IPS-18a (cell line): ENCODE measurements around the gene HSD3B7.

Experiments used
- H3K27ac ChIP-seq: one replicate; pipeline ENCODE4 v1.5.1; 2013; ENCODE audit warnings: low read length
- H3K27me3 ChIP-seq: one replicate; pipeline ENCODE4 v1.6.1; 2013; ENCODE audit warnings: mild to moderate bottlenecking, low read length; ENCODE audit not compliant: control insufficient read depth, insufficient read depth
- H3K36me3 ChIP-seq: one replicate; pipeline ENCODE4 v1.6.1; 2013; ENCODE audit warnings: low read depth, low read length; ENCODE audit not compliant: control insufficient read depth
- H3K4me1 ChIP-seq: one replicate; pipeline ENCODE4 v1.6.1; 2013; ENCODE audit warnings: low read depth, low read length; ENCODE audit not compliant: control insufficient read depth
- H3K4me3 ChIP-seq: one replicate; pipeline ENCODE4 v1.5.1; 2013; ENCODE audit warnings: low read length
- H3K9ac ChIP-seq: one replicate; pipeline ENCODE4 v1.6.1; 2013; ENCODE audit warnings: mild to moderate bottlenecking, low read length, moderate library complexity
- H3K9me3 ChIP-seq: one replicate; pipeline ENCODE4 v1.6.1; 2013; ENCODE audit warnings: low read depth, low read length; ENCODE audit not compliant: control insufficient read depth

HSD3B7 gene

DNA sequence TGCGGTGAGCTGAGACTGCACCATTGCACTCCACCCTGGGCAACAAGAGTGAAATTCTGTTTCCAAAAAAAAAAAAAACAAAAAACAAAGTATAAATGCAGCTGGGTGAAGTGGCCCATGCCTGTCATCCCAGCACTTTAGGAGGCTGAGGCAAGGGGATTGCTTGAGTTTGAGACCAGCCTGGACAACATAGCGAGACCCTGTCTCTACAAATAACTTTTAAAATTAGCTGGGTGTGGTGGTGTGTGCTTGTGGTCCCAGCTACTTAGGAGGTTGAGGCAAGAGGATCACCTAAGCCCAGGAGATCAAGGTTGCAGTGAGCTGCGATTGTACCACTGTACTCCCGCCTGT lies 38.2 kb downstream of the HSD3B7 start:
- no peaks in the 10 kb centered on the region for H3K4me1 ChIP-seq
- no peaks in the 10 kb centered on the region for H3K36me3 ChIP-seq
- no peak overlapping the region for H3K27ac ChIP-seq

DNA sequence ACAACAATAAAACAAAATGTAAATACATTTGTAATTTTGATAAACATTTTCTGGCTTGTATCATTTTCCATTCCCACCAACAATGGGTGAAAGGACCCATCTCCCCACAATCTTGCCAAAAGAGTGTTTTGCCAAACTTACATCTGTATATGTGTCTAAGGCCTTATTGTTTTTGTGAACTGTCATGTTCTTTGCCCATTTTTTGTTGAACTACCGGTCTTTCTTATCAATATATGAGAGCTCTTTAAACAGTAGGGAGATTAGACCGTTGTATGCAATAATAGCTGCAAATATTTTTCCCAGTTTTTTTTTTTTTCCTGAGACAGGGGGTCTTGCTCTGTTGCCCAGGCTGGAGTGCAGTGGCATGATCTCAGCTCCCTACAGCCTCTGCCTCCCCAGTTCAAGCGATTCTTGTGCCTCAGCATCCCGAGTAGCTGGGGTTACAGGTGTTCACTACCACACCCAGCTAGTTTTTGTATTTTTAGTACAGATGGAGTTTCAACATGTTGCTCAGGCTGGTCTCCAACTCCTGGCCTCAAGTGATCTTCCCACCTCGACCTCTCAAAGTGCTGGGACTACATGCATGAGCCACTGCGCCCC lies 38.7 kb downstream of the HSD3B7 start:
- Histone ChIP-seq H3K27me3 (no peaks in the 10 kb centered on the region), H3K36me3 (no peaks in the 10 kb centered on the region), H3K4me1 (no peaks in the 10 kb centered on the region), H3K27ac (no peak overlapping the region), H3K4me3 (no peak overlapping the region), H3K9ac (no peak overlapping the region), H3K9me3 (no peaks in the 10 kb centered on the region)

More for the DNA sequence above, 38.2 kb downstream of the HSD3B7 start:
- H3K9me3 ChIP-seq = no peaks in the 10 kb centered on the region
- H3K27me3 ChIP-seq = no peaks in the 10 kb centered on the region
- H3K9ac ChIP-seq = no peak overlapping the region
- no peak overlapping the region for H3K4me3 ChIP-seq

DNA sequence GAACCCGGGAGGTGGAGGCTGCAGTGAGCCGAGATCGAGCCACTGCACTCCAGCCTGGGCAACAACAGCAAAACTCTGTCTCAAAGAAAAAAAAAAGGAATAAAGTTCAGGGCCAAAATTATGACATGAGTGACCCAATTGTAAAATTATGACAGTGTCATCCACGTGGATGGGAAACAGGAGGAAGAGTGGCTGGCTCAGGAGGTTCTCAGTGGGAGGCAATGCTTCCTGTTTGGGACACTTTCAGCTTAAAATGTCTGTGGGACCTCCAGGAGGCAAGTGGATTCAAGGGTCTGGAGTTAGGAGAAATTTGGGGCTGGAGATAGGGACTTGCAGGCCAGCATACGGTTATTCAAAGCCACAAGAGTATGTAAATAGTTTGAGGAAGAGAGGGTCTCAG lies 40.3 kb downstream of the HSD3B7 start:
- Histone ChIP-seq H3K27ac (no peak overlapping the region), H3K27me3 (no peaks in the 10 kb centered on the region), H3K9me3 (no peaks in the 10 kb centered on the region), H3K4me1 (no peaks in the 10 kb centered on the region), H3K9ac (no peak overlapping the region), H3K4me3 (no peak overlapping the region), H3K36me3 (no peaks in the 10 kb centered on the region)

DNA sequence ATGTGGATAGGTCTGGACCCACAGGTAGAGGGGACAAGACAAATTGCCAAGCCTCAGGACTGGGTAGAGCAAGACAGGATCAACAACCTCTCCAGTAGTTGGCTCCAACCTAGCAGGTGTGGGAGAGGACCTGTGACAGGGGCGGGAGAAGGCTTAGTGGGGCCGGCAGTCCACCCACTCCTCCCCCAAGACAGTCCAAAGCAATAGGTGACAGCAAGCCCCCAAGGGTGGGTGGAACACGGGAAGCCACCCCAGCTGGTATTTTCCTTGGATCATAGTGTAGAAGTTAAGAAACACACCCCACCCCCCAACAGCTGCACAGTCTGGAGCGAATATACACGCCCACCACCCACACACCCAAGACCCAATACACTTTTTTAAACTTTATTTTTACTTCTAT lies 44.3 kb downstream of the HSD3B7 start:
- Histone ChIP-seq H3K9ac (no peak overlapping the region), H3K27ac (no peak overlapping the region), H3K4me3 (no peak overlapping the region), H3K36me3 (no peaks in the 10 kb centered on the region), H3K4me1 (peaks cover under 1% of the 10 kb centered on the region), H3K9me3 (no peaks in the 10 kb centered on the region), H3K27me3 (no peaks in the 10 kb centered on the region)

DNA sequence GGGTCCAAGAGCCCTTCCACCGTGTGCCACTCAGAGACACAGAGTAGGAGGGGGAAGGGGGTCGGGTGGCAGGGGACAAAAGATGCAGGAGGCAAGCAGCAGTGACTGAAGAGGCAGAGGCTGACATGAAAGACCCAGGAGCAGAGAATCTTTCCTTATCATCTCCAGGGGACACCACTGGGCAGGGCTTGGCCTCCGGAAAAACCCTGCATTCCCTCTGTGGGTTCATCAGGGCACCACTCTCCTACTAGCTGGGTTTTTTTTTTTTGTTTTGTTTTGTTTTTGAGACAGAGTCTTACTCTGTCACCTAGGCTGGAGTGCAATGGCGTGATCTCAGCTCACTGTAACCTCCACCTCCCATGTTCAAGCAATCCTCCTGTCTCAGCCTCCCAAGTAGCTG lies 46.3 kb downstream of the HSD3B7 start:
- no peak overlapping the region for H3K4me3 ChIP-seq
- H3K4me1 ChIP-seq = peaks cover 2% of the 10 kb centered on the region
- no peak overlapping the region for H3K9ac ChIP-seq
- no peaks in the 10 kb centered on the region for H3K9me3 ChIP-seq
- H3K36me3 ChIP-seq = no peaks in the 10 kb centered on the region
- H3K27me3 ChIP-seq = no peaks in the 10 kb centered on the region
- no peak overlapping the region for H3K27ac ChIP-seq

DNA sequence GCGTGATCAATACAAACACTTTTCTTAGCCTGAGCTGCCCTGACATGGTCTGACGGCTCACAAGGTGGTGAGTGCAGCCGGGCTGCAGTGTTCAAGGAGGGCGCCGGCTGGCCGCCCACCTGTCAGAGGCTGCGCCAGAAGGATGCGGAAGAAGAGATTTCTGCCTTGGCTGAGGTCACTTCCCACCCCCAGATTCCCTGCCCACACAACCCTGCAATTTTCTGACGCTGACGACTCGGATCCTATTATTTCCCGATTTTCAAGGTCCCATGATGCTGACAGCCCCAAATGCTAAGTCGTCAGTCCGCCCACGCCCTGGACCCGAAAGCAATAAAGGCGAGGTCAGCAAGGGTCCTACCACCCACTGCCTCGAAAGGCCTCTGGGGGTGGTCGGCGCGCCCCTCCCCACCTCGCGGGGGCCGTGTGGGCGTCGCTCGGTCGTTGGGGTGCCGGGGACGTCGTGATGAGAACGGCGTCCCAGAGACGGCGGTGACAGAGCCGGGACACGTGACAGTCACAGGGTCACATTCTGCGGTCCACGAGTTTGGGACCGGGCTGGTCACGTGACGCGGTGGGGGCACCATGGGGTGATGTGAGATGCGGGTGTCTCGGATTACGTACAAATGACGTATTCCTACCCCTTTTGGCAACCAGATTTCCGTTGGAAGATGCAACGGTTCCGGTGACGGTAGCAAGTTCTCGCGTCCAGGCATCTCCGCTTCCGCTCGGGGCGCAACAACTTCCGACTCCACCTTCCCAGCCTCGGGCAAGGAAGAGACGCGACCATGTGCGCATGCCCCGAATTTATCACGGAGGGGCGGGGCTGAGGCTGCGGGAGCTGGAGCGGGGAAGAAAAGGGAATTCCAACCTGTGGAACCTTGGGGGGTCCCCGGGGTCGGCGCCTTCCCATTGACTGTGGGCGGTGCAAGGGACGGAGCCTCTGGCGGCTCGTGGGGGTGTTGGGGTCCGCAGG lies 48.0 kb downstream of the HSD3B7 start, which contains the start of gene STX4:
STX4 (plus strand) TSS at position 823 of the 973 bp plus-strand sequence. CDS start 248 bp downstream, outside the sequence.
- Histone ChIP-seq H3K4me3 (peak within 1 kb of the TSS; percentile 98), H3K9me3 (no peaks in the 10 kb centered on the region), H3K36me3 (no peaks in the 10 kb centered on the region), H3K27me3 (no peaks in the 10 kb centered on the region), H3K4me1 (peaks cover 2% of the 10 kb centered on the region), H3K9ac (peak within 1 kb of the TSS; percentile 60), H3K27ac (no peak within 1 kb of the TSS)

DNA sequence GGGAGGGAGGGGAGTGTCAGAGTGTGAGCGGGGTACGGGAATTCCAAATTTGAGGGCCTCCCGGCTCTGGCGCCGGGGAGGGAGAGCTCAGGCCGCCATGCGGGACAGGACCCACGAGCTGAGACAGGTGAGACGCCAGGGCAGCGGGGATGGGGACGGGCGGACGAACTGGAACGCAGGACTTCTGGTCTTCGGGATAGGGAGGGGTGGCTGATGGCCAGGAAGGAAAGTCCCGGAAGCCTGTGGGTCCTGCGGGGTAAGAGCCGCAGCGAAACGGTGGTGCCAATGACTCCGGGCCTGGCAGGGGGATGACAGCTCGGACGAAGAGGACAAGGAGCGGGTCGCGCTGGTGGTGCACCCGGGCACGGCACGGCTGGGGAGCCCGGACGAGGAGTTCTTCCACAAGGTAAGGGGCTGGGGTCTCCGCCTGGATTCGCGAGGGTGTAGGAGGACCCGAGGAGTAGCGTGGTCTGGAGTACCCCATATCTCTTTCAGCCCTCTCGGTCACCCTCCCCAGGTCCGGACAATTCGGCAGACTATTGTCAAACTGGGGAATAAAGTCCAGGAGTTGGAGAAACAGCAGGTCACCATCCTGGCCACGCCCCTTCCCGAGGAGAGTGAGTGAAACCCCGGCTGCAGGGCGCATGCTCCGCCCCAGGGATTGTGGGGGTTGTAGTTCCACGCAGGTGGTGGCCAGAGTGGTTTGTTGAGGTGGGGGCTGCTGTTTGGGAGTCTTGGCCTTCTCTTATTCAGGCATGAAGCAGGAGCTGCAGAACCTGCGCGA lies 48.9 kb downstream of the HSD3B7 start:
- Histone ChIP-seq H3K27me3 (no peaks in the 10 kb centered on the region), H3K9ac (peak overlapping the region; percentile 60), H3K36me3 (no peaks in the 10 kb centered on the region), H3K9me3 (no peaks in the 10 kb centered on the region), H3K4me1 (peaks cover 2% of the 10 kb centered on the region), H3K27ac (no peak overlapping the region), H3K4me3 (peak overlapping the region; percentile 98)

DNA sequence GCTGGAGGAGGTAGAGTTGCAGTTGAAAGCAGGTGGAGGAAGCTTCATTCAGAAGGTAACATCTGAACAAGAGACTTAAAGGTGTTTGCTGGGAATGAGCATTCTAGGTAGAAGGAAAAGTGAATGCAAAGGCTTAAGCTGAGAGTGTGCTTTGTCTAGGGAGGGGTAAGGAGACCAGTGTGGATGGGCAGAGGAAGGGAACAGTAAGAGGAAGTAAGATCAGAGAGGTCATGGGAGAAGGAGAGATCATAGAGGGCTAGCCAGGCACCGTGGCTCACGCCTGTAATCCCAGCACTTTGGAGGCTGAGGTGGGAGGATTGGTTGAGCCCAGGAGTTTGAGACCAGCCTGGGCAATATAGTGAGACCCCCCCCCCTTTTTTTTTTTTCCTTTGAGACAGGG lies 51.7 kb downstream of the HSD3B7 start:
- no peaks in the 10 kb centered on the region for H3K9me3 ChIP-seq
- H3K4me1 ChIP-seq = peaks cover 2% of the 10 kb centered on the region
- H3K36me3 ChIP-seq = no peaks in the 10 kb centered on the region
- H3K9ac ChIP-seq = no peak overlapping the region
- no peaks in the 10 kb centered on the region for H3K27me3 ChIP-seq
- H3K27ac ChIP-seq = no peak overlapping the region
- H3K4me3 ChIP-seq = no peak overlapping the region
